OCI-LY3 (cell line): ENCODE measurements around the gene FES.

Experiments
- H2AFZ ChIP-seq: fragments of 200-600, 300-600 bp; shearing (Covaris generic); 2 replicates; pipeline ENCODE4 v1.6.0; 2014; ENCODE audit warnings: antibody characterized with exemption, low read depth, low read length
- H3K27ac ChIP-seq: fragments of 200-600, 300-600 bp; sonication (generic); 2 replicates; pipeline ENCODE4 v1.5.1; 2014; ENCODE audit warnings: mild to moderate bottlenecking, low read length, moderate library complexity, mixed read lengths
- H3K27me3 ChIP-seq: fragments of 200-600, 300-600 bp; sonication (generic); 2 replicates; pipeline ENCODE4 v1.6.1; 2014; ENCODE audit warnings: low read depth, low read length, mixed read lengths
- H3K36me3 ChIP-seq: fragments of 200-600, 300-600 bp; sonication (generic); replicated peaks from 2 replicates; pipeline ENCODE3; 2014; ENCODE audit warnings: low read depth, low read length, mixed read lengths
- H3K4me1 ChIP-seq: fragments of 300-600, 200-600 bp; sonication (generic); 2 replicates; pipeline ENCODE4 v1.6.1; 2014; ENCODE audit warnings: low read length, mixed read lengths
- H3K4me2 ChIP-seq: fragments of 200-600, 300-600 bp; sonication (generic); 2 replicates; pipeline ENCODE4 v1.6.1; 2014; ENCODE audit warnings: low read length, mixed read lengths
- H3K4me3 ChIP-seq: fragments of 300-600, 200-600 bp; sonication (generic); 2 replicates; pipeline ENCODE4 v1.5.1; 2014; ENCODE audit warnings: antibody characterized with exemption, mild to moderate bottlenecking, low read length, moderate library complexity
- H3K79me2 ChIP-seq: fragments of 300-600, 200-600 bp; shearing (Covaris generic); 2 replicates; pipeline ENCODE4 v1.6.1; 2014; ENCODE audit warnings: mild to moderate bottlenecking, low read length, mixed read lengths
- H3K9ac ChIP-seq: fragments of 300-600, 200-600 bp; shearing (Covaris generic); 2 replicates; pipeline ENCODE4 v1.6.0; 2014; ENCODE audit warnings: mild to moderate bottlenecking, low read length, moderate library complexity
- H3K9me3 ChIP-seq: fragments of 200-600, 300-600 bp; shearing (Covaris generic); 2 replicates; pipeline ENCODE4 v1.6.1; 2014; ENCODE audit warnings: low read length, mixed read lengths; ENCODE audit not compliant: insufficient read depth
- H4K20me1 ChIP-seq: fragments of 200-600, 300-600 bp; sonication (generic); 2 replicates; pipeline ENCODE4 v1.6.1; 2016; ENCODE audit warnings: low read length, mixed read lengths; ENCODE audit not compliant: insufficient read depth
- EZH2phosphoT487 ChIP-seq: fragments of 200-600 bp; shearing (Covaris generic); IDR thresholded peaks from 2 replicates; pipeline ENCODE4 v1.6.1; 2018; ENCODE audit warnings: antibody characterized with exemption, mixed run types, low read depth
- TF ChIP-seq, protein P1 (sequence below): fragments of 200-600, 300-600 bp; sonication (generic); IDR thresholded peaks from 2 replicates; pipeline ENCODE4 v1.5.1; 2014; ENCODE audit warnings: antibody characterized with exemption, low read length, low read depth

Gene FES

DNA sequence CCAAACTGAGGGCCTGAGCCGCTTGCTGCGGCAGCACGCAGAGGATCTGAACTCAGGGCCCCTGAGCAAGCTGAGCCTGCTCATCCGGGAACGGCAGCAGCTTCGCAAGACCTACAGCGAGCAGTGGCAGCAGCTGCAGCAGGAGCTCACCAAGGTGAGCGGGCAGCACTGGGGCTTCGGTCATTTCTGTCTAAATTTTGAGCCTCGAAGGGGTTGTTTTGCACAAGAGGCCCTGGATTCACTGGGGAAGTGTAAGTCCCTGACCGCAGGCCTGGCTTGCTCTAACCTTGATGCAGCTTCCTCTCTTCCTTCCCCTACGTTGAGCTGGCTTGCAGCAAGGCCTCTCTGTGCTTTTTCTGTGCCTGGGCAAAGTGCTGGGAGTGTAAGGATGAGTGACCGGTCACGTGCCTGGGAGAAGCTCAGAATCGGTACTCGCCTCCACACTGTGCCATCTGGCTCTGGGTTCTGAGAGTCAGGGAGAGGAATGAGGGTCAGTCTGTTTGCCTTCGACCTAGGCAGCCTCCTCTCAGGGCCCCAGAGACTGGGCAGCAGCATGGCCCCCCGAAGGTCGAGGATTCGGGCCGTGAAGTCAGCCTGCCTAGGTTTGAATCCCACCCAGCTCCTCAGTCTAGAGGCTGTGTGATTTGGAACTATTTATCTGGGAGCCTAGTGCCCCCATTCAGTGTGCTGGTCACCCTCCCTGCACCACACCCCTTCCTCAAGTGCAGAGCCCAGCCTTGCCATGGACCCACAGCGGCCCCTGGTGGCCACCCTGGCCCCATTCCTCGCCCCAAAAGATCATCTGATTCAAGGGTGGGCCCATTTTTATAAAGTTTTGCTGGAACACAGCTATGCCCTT lies 1.4 kb downstream of the FES start:
- Histone ChIP-seq H4K20me1 (no peaks in the 10 kb centered on the region), H3K27ac (no peak overlapping the region), H3K79me2 (no peaks in the 10 kb centered on the region), H3K4me2 (peak overlapping the region; percentile 20), H3K4me3 (no peak overlapping the region), H2AFZ (no peak overlapping the region), H3K27me3 (no peaks in the 10 kb centered on the region), H3K36me3 (no peaks in the 10 kb centered on the region), H3K9me3 (no peaks in the 10 kb centered on the region), H3K4me1 (peaks cover 14% of the 10 kb centered on the region; the same call in 1 of the 2 replicates), H3K9ac (no peak overlapping the region)
- no peak for TF ChIP-seq EZH2phosphoT487
- TF ChIP-seq, protein P1, sequence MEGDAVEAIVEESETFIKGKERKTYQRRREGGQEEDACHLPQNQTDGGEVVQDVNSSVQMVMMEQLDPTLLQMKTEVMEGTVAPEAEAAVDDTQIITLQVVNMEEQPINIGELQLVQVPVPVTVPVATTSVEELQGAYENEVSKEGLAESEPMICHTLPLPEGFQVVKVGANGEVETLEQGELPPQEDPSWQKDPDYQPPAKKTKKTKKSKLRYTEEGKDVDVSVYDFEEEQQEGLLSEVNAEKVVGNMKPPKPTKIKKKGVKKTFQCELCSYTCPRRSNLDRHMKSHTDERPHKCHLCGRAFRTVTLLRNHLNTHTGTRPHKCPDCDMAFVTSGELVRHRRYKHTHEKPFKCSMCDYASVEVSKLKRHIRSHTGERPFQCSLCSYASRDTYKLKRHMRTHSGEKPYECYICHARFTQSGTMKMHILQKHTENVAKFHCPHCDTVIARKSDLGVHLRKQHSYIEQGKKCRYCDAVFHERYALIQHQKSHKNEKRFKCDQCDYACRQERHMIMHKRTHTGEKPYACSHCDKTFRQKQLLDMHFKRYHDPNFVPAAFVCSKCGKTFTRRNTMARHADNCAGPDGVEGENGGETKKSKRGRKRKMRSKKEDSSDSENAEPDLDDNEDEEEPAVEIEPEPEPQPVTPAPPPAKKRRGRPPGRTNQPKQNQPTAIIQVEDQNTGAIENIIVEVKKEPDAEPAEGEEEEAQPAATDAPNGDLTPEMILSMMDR: peak; percentile 99

DNA sequence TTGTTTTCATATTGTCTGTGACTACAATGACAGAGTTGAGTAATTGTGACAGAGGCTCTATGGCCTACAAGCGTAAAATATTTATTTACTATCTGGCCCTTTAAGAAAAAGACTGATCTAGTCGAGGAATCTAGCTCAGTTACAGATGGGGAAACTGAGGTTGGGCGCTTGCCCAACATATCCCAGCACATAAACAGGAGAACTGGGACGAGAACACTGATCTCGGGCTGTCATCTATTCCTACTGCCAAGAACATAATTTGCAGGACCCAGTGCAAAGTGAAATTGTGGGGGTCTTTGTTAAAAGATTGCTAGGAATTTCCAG lies 1.9 kb downstream of the FES start:
- H3K79me2 ChIP-seq: no peaks in the 10 kb centered on the region
- no peak overlapping the region for H3K4me2 ChIP-seq
- H3K4me3 ChIP-seq: no peak overlapping the region
- no peaks in the 10 kb centered on the region for H3K36me3 ChIP-seq
- H3K9ac ChIP-seq: no peak overlapping the region
- no peaks in the 10 kb centered on the region for H3K9me3 ChIP-seq
- H3K27ac ChIP-seq: no peak overlapping the region
- peaks cover 14% of the 10 kb centered on the region; the same call in 1 of the 2 replicates for H3K4me1 ChIP-seq
- TF ChIP-seq, protein P1: no peak
- TF ChIP-seq EZH2phosphoT487: no peak
- H4K20me1 ChIP-seq: no peaks in the 10 kb centered on the region
- H2AFZ ChIP-seq: no peak overlapping the region
- H3K27me3 ChIP-seq: no peaks in the 10 kb centered on the region

DNA sequence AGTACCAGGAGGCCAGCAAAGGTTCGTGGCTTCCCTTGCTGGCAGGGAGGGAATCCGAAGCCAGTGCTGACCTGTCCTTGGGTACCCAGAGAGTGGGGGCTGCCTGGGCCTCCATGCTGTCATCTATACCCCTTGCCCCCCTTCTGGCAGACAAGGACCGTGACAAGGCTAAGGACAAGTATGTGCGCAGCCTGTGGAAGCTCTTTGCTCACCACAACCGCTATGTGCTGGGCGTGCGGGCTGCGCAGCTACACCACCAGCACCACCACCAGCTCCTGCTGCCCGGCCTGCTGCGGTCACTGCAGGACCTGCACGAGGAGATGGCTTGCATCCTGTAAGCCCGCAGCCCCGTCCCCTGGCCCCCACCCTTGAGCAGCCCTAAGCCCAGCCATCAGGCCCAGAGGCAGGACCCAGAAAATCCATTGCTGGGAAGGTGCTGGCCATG lies 2.8 kb downstream of the FES start:
- Histone ChIP-seq H3K9me3 (no peaks in the 10 kb centered on the region), H3K27me3 (no peaks in the 10 kb centered on the region), H3K4me2 (no peak overlapping the region), H3K27ac (no peak overlapping the region), H3K4me3 (no peak overlapping the region), H3K36me3 (no peaks in the 10 kb centered on the region), H2AFZ (no peak overlapping the region), H3K79me2 (no peaks in the 10 kb centered on the region), H3K9ac (no peak overlapping the region), H3K4me1 (peaks cover 14% of the 10 kb centered on the region; the same call in 1 of the 2 replicates), H4K20me1 (no peaks in the 10 kb centered on the region)
- TF ChIP-seq EZH2phosphoT487: no peak

DNA sequence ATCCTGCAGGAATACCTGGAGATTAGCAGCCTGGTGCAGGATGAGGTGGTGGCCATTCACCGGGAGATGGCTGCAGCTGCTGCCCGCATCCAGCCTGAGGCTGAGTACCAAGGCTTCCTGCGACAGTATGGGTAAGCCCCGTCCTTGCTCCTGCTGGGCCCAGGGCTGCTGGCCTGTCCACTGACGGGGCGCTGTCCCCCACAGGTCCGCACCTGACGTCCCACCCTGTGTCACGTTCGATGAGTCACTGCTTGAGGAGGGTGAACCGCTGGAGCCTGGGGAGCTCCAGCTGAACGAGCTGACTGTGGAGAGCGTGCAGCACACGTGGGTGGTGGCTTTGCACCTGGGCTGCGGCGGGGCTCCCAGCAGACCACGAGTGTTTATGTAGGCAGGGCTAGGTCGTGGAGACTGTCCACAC lies 5.0 kb downstream of the FES start:
- no peaks in the 10 kb centered on the region for H4K20me1 ChIP-seq
- H3K4me1 ChIP-seq: peaks cover 18% of the 10 kb centered on the region
- H3K27ac ChIP-seq: no peak overlapping the region
- no peak overlapping the region for H3K9ac ChIP-seq
- no peak overlapping the region for H2AFZ ChIP-seq
- peaks cover 10% of the 10 kb centered on the region for H3K79me2 ChIP-seq
- H3K27me3 ChIP-seq: no peaks in the 10 kb centered on the region
- H3K36me3 ChIP-seq: no peaks in the 10 kb centered on the region
- H3K4me2 ChIP-seq: no peak overlapping the region
- H3K4me3 ChIP-seq: no peak overlapping the region
- H3K9me3 ChIP-seq: no peaks in the 10 kb centered on the region
- no peak for TF ChIP-seq EZH2phosphoT487
- TF ChIP-seq, protein P1: no peak
